Erythroblast (primary cell): Measurements from ENCODE around the gene ATP13A2.

Experiments
- DNase-seq, 2 experiments: peaks; one replicate each; lab custom pipeline; 2025; lab: John Stamatoyannopoulos, UW
- GATA1 ChIP-seq: IDR thresholded peaks from 2 replicates; pipeline ENCODE4 v1.6.1; 2011; ENCODE audit warnings: low read depth, mild to moderate bottlenecking, control low read depth, low read length, moderate library complexity
- POLR2A ChIP-seq: IDR thresholded peaks from 2 replicates; pipeline ENCODE4 v1.6.1; 2011; ENCODE audit warnings: mild to moderate bottlenecking, low read length

The ATP13A2 gene, protein sequence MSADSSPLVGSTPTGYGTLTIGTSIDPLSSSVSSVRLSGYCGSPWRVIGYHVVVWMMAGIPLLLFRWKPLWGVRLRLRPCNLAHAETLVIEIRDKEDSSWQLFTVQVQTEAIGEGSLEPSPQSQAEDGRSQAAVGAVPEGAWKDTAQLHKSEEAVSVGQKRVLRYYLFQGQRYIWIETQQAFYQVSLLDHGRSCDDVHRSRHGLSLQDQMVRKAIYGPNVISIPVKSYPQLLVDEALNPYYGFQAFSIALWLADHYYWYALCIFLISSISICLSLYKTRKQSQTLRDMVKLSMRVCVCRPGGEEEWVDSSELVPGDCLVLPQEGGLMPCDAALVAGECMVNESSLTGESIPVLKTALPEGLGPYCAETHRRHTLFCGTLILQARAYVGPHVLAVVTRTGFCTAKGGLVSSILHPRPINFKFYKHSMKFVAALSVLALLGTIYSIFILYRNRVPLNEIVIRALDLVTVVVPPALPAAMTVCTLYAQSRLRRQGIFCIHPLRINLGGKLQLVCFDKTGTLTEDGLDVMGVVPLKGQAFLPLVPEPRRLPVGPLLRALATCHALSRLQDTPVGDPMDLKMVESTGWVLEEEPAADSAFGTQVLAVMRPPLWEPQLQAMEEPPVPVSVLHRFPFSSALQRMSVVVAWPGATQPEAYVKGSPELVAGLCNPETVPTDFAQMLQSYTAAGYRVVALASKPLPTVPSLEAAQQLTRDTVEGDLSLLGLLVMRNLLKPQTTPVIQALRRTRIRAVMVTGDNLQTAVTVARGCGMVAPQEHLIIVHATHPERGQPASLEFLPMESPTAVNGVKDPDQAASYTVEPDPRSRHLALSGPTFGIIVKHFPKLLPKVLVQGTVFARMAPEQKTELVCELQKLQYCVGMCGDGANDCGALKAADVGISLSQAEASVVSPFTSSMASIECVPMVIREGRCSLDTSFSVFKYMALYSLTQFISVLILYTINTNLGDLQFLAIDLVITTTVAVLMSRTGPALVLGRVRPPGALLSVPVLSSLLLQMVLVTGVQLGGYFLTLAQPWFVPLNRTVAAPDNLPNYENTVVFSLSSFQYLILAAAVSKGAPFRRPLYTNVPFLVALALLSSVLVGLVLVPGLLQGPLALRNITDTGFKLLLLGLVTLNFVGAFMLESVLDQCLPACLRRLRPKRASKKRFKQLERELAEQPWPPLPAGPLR

DNA sequence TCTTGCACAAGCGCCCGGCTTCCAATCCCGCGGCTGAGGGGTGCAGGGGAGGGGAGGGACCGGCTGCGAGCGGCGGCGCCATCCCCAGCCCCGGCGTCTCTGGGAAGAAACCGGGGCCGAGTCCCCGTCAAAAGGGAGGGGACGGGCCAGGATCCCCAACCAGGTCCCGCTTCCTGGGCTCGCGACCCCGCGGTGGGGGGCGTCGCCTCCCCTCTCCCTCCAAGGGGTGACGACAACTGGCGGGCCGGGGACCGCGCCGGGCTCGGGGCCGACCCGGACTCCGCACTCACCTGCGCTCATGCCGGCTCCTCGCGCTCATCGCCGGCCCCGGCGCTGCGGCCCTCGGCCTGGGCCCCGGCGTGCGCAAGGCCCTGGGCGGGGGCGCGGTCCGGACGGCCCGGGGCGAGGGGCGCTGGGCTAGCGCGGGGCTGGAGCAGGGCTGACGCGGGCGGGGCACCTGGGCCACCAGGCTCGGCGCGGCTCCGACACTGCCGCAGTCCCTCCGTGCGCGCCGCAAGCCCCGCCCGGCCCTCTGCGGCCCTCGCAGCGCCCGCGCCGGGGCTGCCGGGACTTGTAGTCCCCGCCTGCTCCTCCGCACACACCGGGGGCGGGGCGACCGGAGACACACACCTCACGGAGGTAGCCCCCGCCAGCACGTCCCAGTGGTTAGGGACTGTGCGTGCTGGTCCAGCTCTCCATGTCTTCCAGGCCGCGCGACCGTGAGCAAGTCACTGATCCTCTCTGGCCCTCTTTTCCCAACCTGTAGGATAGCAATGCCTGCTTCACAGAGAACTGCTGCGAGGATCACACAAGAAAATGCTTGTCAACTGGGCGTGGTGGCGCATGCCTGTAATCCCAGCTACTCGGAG lies at the start of gene ATP13A2:
Gene ATP13A2, minus strand, starts transcription at position 490 of the 869 bp plus-strand sequence. Its CDS starts 190 bp downstream, at position 300.
- TF ChIP-seq POLR2A (no peak), GATA1 (no peak)
- peak; percentile 74 to 81 for DNase-seq

DNA sequence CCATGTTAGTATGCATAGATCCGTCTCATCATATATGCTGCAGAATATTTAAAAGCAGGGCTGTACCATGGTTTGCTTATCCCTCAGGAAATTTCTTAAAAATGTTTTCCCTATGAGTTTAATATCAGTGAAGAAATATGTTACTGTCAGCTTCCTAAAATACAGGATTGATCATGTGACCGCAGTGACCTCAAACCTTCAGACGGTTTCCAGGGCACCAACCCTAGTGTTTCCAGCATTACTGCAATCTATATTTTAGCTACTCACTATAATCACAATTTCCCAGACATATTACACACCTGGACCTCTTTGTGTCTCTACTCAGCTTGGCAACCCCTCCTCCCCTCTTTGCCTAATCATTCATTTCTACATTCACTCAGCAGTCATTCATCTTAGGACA lies 49.8 kb upstream of the ATP13A2 start:
- no peak for DNase-seq
- TF ChIP-seq POLR2A (no peak), GATA1 (no peak)

DNA sequence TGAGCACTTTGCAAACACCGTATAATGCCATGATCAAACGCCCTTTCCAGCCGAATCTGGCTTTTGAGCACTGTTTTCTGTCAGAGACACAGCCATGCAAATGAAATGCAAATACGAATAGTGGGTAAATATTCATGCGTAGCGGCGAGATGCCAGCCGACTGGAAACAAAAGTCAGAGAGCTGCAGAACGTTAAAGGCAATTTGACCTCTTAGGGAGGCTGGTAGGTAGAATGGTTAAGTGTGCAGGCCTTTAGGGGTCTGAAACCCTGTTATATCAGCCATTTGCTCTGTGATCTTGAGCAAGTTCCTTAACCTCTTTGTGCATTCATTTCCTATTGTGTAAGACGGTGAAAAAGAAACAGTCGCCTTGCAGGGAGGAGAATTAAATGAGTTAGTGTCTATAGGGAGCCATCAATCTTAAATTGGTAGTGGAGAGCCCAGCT lies 48.6 kb upstream of the ATP13A2 start:
- no peak for TF ChIP-seq GATA1
- no peak for TF ChIP-seq POLR2A
- no peak for DNase-seq

DNA sequence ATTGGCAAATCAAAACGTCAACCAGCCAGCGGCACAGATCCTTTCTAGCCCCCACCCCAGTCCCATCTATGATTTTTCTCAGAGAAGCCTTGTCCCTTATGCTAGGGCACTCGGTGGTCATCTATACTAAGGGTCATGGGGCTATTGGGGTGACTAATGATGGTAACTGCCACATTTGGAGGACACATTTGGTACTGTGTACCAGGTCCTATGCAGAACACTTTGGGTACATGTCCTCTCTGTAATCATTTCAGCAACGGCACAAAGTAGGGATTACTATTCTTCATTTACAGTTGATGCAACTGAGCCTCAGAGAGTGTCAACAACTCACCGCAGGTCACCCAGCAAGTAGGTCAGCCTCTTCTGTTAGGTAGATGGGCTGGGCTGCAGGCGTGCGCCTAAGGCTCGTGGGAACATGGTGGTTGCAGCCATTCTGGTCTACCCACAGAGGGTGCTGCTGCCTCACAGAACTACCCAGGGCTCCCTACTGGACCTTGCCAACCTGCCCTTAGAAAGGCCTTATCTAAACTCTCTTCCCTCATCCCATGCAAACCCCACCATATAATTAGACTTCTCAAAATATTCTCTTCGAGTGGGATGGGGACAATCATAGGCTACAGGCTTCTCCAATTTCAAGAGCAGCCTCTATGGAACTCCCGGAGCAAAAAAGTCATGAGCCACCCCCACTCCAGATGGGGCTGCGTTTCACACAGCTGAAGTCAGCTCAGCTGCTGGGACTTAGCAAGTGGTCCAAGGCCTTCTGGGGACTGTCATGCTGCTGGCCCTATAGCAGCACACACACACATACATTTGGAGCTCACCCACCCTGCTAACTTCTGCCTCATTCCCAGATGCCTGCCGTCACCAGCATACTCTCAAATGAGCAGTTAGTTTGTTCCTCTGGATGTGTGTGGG lies 47.9 kb upstream of the ATP13A2 start:
- TF ChIP-seq POLR2A (no peak), GATA1 (no peak)
- DNase-seq, result peak; percentile 45 to 60

DNA sequence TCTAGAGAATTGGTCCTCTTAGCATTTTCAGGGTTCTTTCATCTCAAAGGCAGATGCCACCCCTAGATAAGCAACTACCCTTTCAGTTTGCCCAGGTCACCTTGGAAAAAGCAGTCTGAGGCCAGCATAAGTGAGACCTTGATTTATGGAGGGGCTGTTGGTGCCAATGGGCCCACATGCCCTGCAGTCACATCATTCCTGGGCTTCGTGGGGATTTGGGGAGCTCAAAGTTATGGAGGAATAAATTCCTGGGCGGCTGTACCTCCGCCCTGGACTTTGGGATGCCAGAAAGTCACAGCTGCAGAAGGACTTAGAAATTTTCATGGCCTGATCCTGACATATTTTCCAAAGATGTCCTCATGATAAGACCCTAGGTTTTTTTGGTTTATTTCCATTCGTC lies 44.8 kb upstream of the ATP13A2 start:
- no peak for TF ChIP-seq GATA1
- no peak for TF ChIP-seq POLR2A
- no peak for DNase-seq

DNA sequence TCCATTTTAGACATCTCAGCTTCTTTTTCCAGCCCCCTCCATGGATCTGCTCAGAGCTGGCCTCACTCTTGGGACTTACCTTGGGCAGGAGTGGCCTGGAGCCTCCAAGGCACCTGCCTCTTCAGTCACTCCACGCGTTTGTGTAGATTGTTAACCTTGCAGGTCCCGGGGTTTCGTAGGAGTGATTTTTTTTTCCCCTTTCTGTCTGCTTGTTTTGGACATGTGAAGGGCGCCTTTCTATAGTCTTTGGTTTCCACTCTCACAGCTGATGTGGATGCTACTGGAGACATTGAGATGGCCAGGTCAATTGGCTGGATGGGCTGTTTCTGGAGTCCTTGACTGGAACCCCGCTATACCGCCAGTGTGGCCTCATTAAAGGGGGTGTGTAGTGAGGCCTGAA lies 44.1 kb upstream of the ATP13A2 start:
- TF ChIP-seq POLR2A, result no peak
- TF ChIP-seq GATA1, result no peak
- DNase-seq, result no peak

DNA sequence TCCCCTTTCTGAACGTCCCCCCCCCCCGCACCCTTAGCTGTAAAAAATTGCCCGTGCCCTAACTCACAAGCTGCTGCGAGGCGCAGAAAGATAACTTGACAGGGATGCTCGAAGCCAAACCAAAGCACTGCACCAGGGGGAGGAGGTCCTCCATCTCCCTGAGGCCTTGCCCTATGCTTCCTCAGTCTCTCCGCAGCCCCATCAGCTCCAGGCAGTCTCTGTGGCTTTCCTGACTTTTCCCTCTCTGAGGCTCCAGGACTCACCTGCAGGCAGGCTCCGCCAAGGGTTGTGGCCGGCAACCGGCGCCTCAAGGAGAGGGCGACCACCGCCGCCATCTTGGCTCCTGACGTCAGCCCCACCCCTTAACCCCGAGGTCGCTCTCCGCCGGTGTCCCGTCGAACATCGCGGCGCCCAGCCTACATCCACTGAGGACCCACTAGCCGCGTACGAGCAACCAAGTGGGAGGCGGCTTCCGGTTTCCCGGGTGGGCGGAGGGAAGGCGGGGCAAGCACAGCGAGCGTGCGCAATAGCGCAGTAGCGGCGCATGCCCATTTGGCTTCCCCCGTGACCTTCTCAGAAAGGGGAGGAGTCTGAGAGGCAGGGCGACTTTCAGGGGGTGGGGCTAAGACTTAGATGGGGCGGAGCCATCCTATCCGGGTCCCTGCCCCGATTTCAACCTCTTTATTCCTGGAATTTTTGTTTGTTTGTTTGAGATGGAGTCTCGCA lies 42.1 kb upstream of the ATP13A2 start, which contains the start of gene SDHB:
Gene SDHB, minus strand, starts transcription at position 348 of the 726 bp plus-strand sequence. Its CDS starts 13 bp downstream, at position 335.
- TF ChIP-seq GATA1, result no peak
- peak; percentile 79 for TF ChIP-seq POLR2A
- DNase-seq, result peak; percentile 98 to 99

DNA sequence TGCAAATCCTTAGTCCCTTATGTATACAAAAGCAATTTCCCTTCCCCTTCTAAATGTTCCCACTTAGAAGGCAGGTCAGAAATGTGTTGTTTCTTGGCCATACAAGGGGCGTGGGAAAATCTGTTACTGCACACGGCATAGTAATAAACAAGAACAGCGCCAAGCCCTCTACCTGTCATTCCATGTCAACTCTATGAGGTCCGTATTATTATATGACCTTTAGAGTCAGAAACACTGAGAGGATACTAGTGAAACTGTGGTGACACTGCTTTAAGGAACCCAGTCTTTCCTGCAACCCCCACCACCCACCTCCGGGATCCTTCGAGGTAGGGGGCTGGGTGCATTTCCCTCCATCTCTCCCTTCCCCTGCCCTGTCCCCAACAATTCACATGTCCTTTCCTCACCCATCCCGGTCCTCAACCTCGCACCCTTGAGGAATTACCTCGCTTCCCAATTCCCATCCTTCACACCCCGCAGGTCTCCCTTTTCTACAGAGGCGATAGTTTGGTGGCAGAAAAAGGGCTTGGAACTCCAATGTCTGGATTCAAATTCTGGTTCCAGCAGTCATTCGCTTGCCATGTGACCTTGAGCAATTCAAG lies 41.5 kb upstream of the ATP13A2 start:
- peak; percentile 22 to 30 for DNase-seq
- TF ChIP-seq POLR2A (no peak), GATA1 (no peak)

DNA sequence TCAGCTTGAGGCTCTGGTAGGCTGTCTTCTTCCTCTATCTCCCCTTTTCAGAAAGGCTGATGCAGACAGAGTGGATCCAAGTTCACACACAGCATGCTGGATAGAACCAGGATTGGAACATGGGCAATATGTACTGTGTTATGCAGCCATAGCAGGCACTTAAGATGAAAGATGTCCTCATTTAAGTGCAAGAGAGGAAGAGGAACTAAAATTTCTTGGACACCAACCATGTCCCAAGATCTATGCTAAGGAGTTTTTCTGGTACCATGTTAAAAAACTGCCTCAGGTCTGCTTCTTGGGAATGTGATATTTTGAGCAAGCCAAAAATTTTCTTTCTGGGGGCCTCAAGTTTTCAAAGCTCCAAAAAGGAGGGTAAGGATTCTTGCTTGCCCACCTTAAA lies 40.9 kb upstream of the ATP13A2 start:
- DNase-seq, result no peak
- no peak for TF ChIP-seq POLR2A
- TF ChIP-seq GATA1, result no peak

DNA sequence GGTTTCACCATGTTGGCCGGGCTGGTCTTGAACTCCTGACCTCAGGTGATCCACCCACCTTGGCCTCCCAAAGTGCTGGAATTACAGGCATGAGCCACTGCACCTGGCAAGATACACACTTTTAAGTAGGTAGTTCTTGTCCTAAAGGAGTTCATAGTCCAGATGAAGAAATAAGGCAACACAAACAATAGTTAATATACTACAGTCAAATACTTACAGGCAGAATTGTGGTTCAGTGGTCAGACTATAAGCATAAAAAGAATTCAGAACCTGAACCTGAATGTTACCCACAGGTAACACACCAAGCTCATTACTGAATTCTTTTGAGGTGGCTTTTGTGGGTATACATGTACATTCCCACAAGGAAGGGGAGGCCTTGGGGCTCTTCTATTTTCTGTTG lies 40.3 kb upstream of the ATP13A2 start:
- no peak for DNase-seq
- no peak for TF ChIP-seq GATA1
- TF ChIP-seq POLR2A, result no peak
